ENCODE data around the gene ADAMTS8.

GRCh38 chr11:130470832-130471706 is 42.7 kb upstream of the ADAMTS8 start:
- TF ChIP-seq CTCF (IDR thresholded peaks at IDR 0.05), result no peak
- TF ChIP-seq POLR2A (IDR thresholded peaks at IDR 0.05), result no peak

All from heart left ventricle (tissue), 13 donors.